GM19463 (cell line): ENCODE results near the gene PTPRD.

ENCODE experiments used
- ATAC-seq: cut with Tn5 transposase; IDR thresholded peaks from one replicate; pipeline ENCODE4 v1.9.1; 2021; ENCODE audit warnings: mild to moderate bottlenecking, moderate library complexity; ENCODE audit not compliant: unreplicated experiment

Gene PTPRD

GRCh38 chr9:10272830-10273229 lies 340.0 kb downstream of the PTPRD start:
- no peak for ATAC-seq

GRCh38 chr9:10268531-10269485 lies 344.0 kb downstream of the PTPRD start:
- ATAC-seq: peak; percentile 80

DNA sequence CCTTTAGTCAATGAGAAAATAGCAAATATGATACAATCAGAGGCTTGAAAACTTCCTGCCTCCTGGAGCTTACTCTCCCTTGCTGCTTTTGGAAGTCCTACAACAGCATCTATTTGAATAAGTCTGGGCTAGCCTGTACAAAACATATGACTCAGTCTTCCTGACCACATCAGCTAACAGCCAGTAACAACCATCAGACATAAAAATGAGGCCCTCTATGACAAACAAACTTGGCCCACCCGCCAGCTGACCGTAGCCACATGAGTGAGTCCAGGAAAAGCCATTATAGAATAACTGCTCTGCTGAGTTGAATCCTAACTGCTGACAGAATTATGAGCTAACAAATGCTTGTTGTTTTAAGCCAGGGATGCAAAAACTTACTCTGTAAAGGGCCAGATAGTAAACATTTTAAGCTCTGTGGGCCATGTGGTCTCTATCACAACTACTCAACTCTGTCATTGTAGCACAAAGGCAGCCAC lies 347.6 kb downstream of the PTPRD start:
- ATAC-seq: no peak

DNA sequence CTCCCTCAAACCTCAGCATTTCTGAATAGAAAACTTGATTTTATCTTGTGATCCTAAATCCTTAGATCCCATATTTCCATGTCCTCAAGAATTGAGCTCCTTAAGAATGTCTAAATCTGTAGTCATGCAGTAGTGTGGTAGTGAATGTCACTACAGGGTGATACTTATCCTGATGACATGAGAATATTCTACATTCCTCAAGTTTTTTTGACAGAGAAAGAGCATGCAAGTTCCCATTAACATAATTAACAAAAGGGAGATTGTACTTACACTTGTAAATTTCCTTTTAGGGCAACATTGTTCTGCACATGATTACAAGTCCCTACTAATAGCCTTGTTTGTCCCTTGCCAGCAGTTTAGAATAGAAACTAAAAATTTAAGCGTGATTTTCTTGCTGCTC lies 352.3 kb downstream of the PTPRD start:
- ATAC-seq: no peak

DNA sequence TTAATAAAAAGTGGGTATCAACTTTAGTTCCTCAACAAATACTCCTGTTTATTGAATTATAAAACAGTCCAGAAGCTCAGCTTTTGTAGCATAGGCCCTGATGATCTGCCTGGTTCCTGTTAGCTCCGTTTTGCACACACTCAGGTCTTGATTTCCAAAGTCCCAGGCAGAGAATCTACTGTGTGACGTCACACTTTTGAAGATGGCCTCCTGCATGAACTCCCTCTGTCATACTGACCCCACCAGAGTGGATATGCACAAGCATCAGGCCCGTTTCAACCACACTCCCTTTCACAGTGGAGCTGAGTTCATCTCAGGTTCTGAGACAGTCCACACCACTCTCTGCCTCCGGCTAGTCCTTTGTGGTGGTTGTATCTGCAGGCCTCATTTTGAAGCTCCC lies 353.1 kb downstream of the PTPRD start:
- no peak for ATAC-seq

GRCh38 chr9:10255758-10256157 lies 357.0 kb downstream of the PTPRD start:
- ATAC-seq: no peak

- ATAC-seq: no peak
Observed at GRCh38 chr9:10254338-10254737, 358.5 kb downstream of the PTPRD start.

DNA sequence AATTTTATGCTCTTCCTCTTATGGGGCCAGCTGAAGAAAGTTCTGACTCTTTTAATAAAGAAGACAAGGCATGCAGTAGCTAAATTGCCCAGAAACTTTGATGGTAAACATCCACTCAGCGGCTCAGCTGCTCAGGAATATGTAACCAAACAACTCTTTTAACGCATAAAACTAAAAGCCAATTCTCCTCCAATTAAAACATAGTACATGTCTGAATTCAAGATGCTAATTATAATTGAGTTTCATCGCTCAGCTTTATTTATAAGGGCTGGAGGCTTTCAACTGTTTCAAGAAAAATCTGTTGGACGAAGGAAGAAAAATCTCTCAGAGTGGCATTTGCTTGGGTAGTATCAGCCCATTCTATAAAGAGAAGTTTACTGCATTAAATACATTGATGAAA lies 359.5 kb downstream of the PTPRD start:
- ATAC-seq: no peak

DNA sequence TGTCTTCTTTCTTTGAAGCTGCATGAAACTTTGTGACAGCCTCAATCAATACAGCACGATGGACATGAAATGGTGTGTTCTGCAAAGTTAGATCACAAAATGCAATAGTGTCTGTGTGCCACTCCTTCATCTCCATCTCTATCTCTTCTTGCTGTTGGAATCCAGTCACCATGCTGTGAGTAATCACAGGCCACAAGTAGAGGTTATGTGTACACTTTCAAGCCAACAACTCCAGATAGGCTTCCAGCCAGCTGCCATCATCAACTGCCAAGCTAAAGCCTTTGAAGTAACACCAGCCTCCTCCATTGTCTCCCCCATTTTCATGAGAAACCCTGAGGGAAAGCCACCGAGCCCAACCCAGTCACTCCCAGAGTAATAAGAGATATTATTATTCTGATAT lies 360.6 kb downstream of the PTPRD start:
- no peak for ATAC-seq

GRCh38 chr9:10251490-10251889 lies 361.3 kb downstream of the PTPRD start:
- ATAC-seq: no peak

GRCh38 chr9:10250219-10250618 lies 362.6 kb downstream of the PTPRD start:
- no peak for ATAC-seq

GRCh38 chr9:10248890-10249289 lies 363.9 kb downstream of the PTPRD start:
- ATAC-seq: no peak

- no peak for ATAC-seq
Observed at GRCh38 chr9:10242255-10242654, 370.5 kb downstream of the PTPRD start.

GRCh38 chr9:10238087-10238486 lies 374.7 kb downstream of the PTPRD start:
- no peak for ATAC-seq

GRCh38 chr9:10237584-10237983 lies 375.2 kb downstream of the PTPRD start:
- ATAC-seq: no peak

- no peak for ATAC-seq
Observed at GRCh38 chr9:10236161-10236560, 376.6 kb downstream of the PTPRD start.

- ATAC-seq: no peak
Observed at GRCh38 chr9:10235376-10235775, 377.4 kb downstream of the PTPRD start.

DNA sequence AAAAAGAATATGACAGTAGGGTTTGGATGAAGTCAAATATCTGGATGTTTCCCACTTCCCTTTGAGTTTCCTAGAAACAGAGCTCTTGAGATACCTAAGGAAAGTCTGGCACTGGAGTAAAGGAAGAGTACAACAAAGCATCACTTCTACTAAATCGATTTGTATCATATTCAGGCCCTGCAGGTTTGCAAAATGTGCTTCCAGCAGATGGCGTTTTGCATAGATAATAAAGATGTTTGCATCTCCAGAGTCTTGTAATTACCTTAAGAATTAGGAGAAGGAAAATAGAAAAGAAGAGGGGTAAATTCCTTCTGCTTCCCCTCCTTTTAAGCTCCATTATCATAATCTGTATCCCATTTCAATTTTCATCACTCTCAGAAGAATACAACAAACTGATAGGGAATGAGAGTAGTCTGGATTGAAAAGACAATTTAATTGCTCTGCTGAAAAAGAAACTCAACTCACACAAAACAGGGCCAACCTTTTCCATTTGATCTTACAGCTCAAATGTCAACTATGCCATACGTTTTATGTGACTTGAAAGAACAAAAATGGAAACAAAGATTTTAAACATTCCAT lies 380.4 kb downstream of the PTPRD start:
- no peak for ATAC-seq

DNA sequence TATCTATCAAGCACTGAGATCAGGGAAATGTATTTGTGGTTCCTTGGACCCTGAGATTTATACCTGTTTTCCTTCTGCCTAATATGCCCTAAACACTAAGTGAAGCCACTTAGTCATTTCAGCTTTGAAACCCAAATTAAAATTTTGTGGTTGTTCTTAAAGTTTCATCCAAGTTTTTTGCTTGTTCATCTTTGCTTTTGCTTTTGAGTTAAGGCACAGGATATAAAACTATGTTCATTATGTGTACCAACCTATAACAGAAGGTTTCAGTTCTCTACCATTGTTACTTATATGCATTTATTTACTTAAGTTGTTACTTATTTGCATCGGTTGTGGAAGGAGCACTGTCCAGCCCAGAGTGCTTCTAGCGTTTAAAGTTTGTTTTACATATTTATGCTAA lies 382.3 kb downstream of the PTPRD start:
- ATAC-seq: peak; percentile 76

DNA sequence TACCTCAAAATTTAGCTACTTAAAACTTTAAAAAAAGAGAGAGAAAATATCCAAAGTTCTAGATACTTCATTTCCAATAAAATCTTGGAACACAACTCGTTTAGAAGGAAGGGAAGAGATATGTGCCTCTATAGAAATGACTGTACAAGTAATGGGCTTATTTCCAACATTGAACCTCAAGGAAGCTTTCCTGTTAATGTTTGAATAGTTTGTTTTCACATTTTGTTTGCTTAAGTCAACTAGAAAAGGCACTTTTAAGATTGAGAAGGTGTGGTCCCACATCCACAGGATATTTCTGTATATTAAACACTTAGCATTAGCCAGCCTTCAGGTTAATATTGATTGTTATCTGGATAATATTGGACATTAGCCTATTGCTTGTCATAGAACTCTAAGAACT lies 384.7 kb downstream of the PTPRD start:
- ATAC-seq: no peak

DNA sequence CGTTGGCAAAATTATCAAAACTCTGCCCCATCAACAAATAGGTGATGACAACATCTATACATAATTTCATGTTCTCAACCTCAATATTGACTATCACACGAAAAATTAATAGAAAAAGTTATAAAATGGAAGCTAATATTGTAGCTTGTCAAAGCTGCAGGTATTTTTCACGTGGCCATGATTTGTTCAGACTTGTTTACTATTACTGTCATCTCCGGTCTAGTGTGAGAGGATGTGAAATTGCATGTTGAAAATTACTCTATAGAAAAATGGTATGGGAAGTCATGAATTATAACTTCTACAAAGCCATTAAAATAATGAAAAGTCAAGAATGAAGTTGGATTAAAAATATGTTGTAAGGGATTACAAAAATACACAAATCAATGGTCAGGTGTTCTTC lies 385.8 kb downstream of the PTPRD start:
- ATAC-seq: no peak

- no peak for ATAC-seq
Observed at GRCh38 chr9:10212702-10213101, 400.1 kb downstream of the PTPRD start.
